RWPE2 (cell line): ENCODE measurements around the gene CCDC7.
"Not testable (repeated sequence)": the region's sequence is repeated elsewhere in the genome, so short reads cannot be mapped to it uniquely, and the experiment has no call there.

Experiments used
- ATAC-seq: fragments of 200-7000 bp; cut with Tn5 transposase; 3 replicates; pipeline ENCODE4 v1.9.1; 2021; ENCODE audit warnings: low read depth
- DNase-seq: peaks from one replicate; pipeline ENCODE4 v3.0.0-alpha.2; 2020; ENCODE audit warnings: low spot score
- H3K27ac ChIP-seq: fragments of 450-650 bp; 2 replicates; pipeline ENCODE4 v1.5.1; 2017; ENCODE audit warnings: mild to moderate bottlenecking; ENCODE audit not compliant: poor library complexity, severe bottlenecking
- H3K27me3 ChIP-seq: fragments of 250-450 bp; sonication (Bioruptor Pico); 2 replicates; pipeline ENCODE4 v1.5.1; 2021; ENCODE audit warnings: mild to moderate bottlenecking, moderate library complexity; ENCODE audit not compliant: insufficient read depth, poor library complexity, severe bottlenecking
- H3K36me3 ChIP-seq: fragments of 250-450 bp; sonication (Bioruptor Pico); 2 replicates; pipeline ENCODE4 v1.5.1; 2020; ENCODE audit warnings: low read depth, mild to moderate bottlenecking, moderate library complexity
- H3K4me1 ChIP-seq: fragments of 250-450 bp; sonication (Bioruptor Pico); 2 replicates; pipeline ENCODE4 v1.5.1; 2021; ENCODE audit warnings: mild to moderate bottlenecking, moderate library complexity; ENCODE audit not compliant: insufficient read depth, poor library complexity, severe bottlenecking
- H3K4me3 ChIP-seq: fragments of 250-450 bp; sonication (Bioruptor Pico); 2 replicates; pipeline ENCODE4 v1.5.1; 2021; ENCODE audit warnings: mild to moderate bottlenecking, moderate library complexity; ENCODE audit not compliant: severe bottlenecking
- H3K9me3 ChIP-seq: fragments of 250-450 bp; sonication (Bioruptor Pico); 2 replicates; pipeline ENCODE4 v1.5.1; 2021; ENCODE audit warnings: mild to moderate bottlenecking, moderate library complexity; ENCODE audit not compliant: severe bottlenecking
- TF ChIP-seq, protein P1 (sequence below): fragments of 450-650 bp; IDR thresholded peaks from one replicate; pipeline ENCODE4 v1.5.1; 2017; ENCODE audit warnings: mild to moderate bottlenecking, moderate library complexity; ENCODE audit not compliant: poor library complexity, severe bottlenecking

Gene CCDC7

DNA sequence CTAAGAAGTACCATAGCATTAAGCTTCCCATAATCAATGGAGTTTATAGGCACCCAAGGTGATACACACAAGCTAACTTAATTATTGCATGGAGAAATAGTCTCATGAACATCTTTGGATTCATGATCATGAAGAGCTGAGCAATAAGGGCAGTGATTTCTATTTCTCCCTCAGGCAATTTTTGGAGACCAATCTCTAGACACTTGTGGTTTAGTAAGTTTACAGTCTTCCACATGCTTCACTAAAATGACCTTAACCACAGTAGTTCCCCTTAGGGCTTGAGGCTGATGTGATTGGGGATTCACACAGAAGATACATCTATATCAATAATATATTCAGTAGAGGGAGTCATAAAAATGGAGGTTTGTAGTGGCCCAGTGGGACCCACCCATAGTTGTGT is 241.2 kb downstream of the CCDC7 start:
- Histone ChIP-seq H3K4me3 (no peak overlapping the region), H3K27ac (no peak overlapping the region)
- no peak for ATAC-seq

DNA sequence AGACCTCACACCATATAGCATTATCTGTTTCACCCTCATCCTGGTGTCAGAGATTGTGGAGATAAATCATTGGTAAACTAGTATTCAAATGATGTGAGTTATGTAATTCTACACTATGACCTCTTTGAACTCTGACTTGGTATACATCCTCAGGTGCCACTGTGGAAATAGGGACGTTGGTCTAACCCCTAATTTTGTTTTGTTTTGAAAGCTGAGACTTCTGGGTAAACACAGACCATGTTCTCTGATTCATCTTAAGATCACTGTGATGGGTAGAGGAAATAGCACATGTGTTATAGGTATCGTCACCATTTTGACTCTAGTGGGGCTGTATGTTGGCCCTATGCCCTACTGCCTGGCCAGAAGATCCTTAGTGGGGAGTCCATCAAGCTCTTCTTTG is 241.6 kb downstream of the CCDC7 start:
- TF ChIP-seq, protein P1, sequence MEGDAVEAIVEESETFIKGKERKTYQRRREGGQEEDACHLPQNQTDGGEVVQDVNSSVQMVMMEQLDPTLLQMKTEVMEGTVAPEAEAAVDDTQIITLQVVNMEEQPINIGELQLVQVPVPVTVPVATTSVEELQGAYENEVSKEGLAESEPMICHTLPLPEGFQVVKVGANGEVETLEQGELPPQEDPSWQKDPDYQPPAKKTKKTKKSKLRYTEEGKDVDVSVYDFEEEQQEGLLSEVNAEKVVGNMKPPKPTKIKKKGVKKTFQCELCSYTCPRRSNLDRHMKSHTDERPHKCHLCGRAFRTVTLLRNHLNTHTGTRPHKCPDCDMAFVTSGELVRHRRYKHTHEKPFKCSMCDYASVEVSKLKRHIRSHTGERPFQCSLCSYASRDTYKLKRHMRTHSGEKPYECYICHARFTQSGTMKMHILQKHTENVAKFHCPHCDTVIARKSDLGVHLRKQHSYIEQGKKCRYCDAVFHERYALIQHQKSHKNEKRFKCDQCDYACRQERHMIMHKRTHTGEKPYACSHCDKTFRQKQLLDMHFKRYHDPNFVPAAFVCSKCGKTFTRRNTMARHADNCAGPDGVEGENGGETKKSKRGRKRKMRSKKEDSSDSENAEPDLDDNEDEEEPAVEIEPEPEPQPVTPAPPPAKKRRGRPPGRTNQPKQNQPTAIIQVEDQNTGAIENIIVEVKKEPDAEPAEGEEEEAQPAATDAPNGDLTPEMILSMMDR: no peak
- Histone ChIP-seq H3K9me3 (no peaks in the 10 kb centered on the region), H3K27ac (no peak overlapping the region), H3K36me3 (no peaks in the 10 kb centered on the region), H3K4me1 (peaks cover 7% of the 10 kb centered on the region), H3K4me3 (no peak overlapping the region), H3K27me3 (no peaks in the 10 kb centered on the region)
- DNase-seq: no peak
- no peak for ATAC-seq

More for the DNA sequence above, 241.2 kb downstream of the CCDC7 start:
- H3K4me1 ChIP-seq: peaks cover 5% of the 10 kb centered on the region
- DNase-seq: no peak
- TF ChIP-seq, protein P1: no peak
- no peaks in the 10 kb centered on the region for H3K9me3 ChIP-seq
- no peaks in the 10 kb centered on the region for H3K27me3 ChIP-seq
- H3K36me3 ChIP-seq: no peaks in the 10 kb centered on the region

DNA sequence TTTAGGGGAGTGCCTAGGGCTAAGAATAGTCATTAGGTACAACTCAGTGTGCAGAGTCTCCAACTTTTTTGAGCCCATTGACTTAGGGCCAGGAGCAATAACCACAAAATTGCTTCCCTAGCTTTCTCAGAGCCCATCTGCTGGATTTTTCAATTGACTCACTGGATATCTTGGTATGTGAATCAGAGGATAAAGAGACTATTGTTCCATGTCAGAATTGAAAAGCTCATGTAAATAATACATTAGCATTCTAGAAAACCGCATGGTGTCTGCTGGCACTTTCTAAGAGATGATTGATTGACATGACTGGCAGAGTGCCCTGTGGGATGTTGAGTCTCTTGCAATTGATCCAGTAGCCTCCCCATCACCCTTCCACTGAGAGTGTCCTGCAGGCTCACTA is 246.2 kb downstream of the CCDC7 start:
- Histone ChIP-seq H3K4me1 (peaks cover 27% of the 10 kb centered on the region), H3K36me3 (no peaks in the 10 kb centered on the region), H3K27me3 (no peaks in the 10 kb centered on the region), H3K9me3 (no peaks in the 10 kb centered on the region), H3K4me3 (no peak overlapping the region), H3K27ac (peak overlapping the region; percentile 83)
- ATAC-seq: peak; percentile 91
- peak; percentile 76 for DNase-seq
- TF ChIP-seq, protein P1: no peak

DNA sequence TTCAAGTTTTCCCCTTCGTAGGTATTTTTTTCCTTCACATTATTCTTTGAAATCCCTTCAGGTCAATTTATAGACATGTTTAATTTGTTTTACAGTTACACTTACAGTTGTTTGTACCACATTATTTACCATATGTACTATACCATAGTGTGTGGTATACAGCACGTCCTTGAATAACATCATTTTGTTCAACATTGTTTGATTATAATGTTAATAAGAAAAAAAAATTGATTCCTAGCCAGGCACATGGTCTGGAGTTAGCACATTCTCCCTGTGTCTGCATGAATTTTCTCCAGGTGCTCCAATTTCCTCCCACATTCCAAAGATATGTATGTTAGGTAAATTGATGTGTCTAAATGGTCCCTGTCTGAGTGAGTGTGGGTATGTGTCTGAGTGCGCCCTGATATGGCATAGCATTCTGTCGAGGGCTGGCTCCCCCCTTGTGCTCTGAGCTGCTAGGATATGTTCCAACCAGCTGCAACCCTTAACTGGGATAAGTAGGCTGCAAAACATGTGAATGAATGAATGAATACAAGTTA is 247.6 kb downstream of the CCDC7 start:
- TF ChIP-seq, protein P1: no peak
- no peaks in the 10 kb centered on the region for H3K36me3 ChIP-seq
- H3K27ac ChIP-seq: peak overlapping the region; percentile 83
- H3K27me3 ChIP-seq: no peaks in the 10 kb centered on the region
- no peak overlapping the region for H3K4me3 ChIP-seq
- ATAC-seq: peak; percentile 59; the same call in 2 of the 3 replicates
- peaks cover 27% of the 10 kb centered on the region for H3K4me1 ChIP-seq
- H3K9me3 ChIP-seq: no peaks in the 10 kb centered on the region
- DNase-seq: no peak

DNA sequence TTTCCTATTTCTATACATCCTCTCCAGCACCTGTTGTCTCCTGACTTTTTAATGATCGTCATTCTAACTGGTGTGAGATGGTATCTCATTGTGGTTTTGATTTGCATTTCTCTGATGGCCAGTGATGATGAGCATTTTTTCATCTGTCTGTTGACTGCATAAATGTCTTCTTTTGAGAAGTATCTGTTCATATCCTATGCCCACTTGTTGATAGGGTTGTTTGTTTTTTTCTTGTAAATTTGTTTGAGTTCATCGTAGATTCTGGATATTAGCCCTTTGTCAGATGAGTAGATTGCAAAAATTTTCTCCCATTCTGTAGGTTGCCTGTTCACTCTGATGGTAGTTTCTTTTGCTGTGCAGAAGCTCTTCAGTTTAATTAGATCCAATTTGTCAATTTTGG is 253.7 kb downstream of the CCDC7 start:
- H3K4me1 ChIP-seq, H3K4me3 ChIP-seq, DNase-seq, H3K9me3 ChIP-seq, ATAC-seq, H3K27me3 ChIP-seq, H3K27ac ChIP-seq, H3K36me3 ChIP-seq: not testable (repeated sequence)
